WTC11 (cell line): Measurements from ENCODE around the gene CNKSR3.

Experiments
- AFF4 ChIP-seq: sonication (generic); formaldehyde crosslinking; IDR thresholded peaks from 2 replicates; pipeline ENCODE4 v1.8.1; 2023; ENCODE audit warnings: mild to moderate bottlenecking, missing genetic modification reagents, borderline replicate concordance
- CTCF ChIP-seq: fragments of 200-600 bp; IDR thresholded peaks from 2 replicates; pipeline ENCODE4 v1.8.0; 2022; ENCODE audit warnings: antibody characterized with exemption
- ESRRA ChIP-seq: sonication (generic); formaldehyde crosslinking; IDR thresholded peaks from 2 replicates; pipeline ENCODE4 v1.8.1; 2022; ENCODE audit warnings: mild to moderate bottlenecking, missing genetic modification reagents, borderline replicate concordance
- FOXK1 ChIP-seq: sonication (generic); formaldehyde crosslinking; IDR thresholded peaks from 2 replicates; pipeline ENCODE4 v1.8.0; 2022; ENCODE audit warnings: mild to moderate bottlenecking, moderate library complexity, missing genetic modification reagents
- FOXP4 ChIP-seq: sonication (generic); formaldehyde crosslinking; IDR thresholded peaks from 2 replicates; pipeline ENCODE4 v1.8.0; 2022; ENCODE audit warnings: mild to moderate bottlenecking, missing genetic modification reagents
- HMGXB4 ChIP-seq: sonication (generic); formaldehyde crosslinking; IDR thresholded peaks from 2 replicates; pipeline ENCODE4 v1.8.1; 2023; ENCODE audit warnings: mild to moderate bottlenecking, moderate library complexity, missing genetic modification reagents
- NFYB ChIP-seq: sonication (generic); formaldehyde crosslinking; conservative IDR thresholded peaks from 2 replicates; pipeline ENCODE4 v1.8.0; 2022; ENCODE audit warnings: low read depth, missing genetic modification reagents
- SMAD4 ChIP-seq: sonication (generic); formaldehyde crosslinking; IDR thresholded peaks from 2 replicates; pipeline ENCODE4 v1.8.0; 2022; ENCODE audit warnings: mild to moderate bottlenecking, missing genetic modification reagents
- SOX15 ChIP-seq: fragments of 250-450 bp; sonication (Bioruptor Pico); IDR thresholded peaks from 2 replicates; pipeline ENCODE4 v1.9.0; 2021; ENCODE audit warnings: mild to moderate bottlenecking
- ZNF425 ChIP-seq: fragments of 250-450 bp; sonication (Bioruptor Pico); conservative IDR thresholded peaks from 2 replicates; pipeline ENCODE4 v1.9.0; 2021; ENCODE audit warnings: mild to moderate bottlenecking

- TF ChIP-seq SOX15 (CRISPR knock-in tag) = no peak
- no peak for TF ChIP-seq ZNF425 (CRISPR knock-in tag)
- TF ChIP-seq NFYB (CRISPR knock-in tag) = no peak
- no peak for TF ChIP-seq CTCF
- TF ChIP-seq FOXP4 (CRISPR knock-in tag) = no peak
- TF ChIP-seq HMGXB4 (CRISPR knock-in tag) = no peak
- TF ChIP-seq AFF4 (CRISPR knock-in tag) = no peak
- TF ChIP-seq ESRRA (CRISPR knock-in tag) = no peak
- no peak for TF ChIP-seq SMAD4 (CRISPR knock-in tag)
- no peak for TF ChIP-seq FOXK1 (CRISPR knock-in tag)
These were observed 154.4 kb downstream of the CNKSR3 start for GRCh38 chr6:154356113-154356512.
